ENCODE results near the gene OMP. TPM values are rescaled to one million over a fixed set of nuclear protein-coding genes. Genes with fewer than 3 reads are reported as not detected.
"Not testable (repeated sequence)": the region's sequence is repeated elsewhere in the genome, so short reads cannot be mapped to it uniquely, and the experiment has no call there.

OMP gene
- polyA plus RNA-seq, 3 donors = not detected

DNA sequence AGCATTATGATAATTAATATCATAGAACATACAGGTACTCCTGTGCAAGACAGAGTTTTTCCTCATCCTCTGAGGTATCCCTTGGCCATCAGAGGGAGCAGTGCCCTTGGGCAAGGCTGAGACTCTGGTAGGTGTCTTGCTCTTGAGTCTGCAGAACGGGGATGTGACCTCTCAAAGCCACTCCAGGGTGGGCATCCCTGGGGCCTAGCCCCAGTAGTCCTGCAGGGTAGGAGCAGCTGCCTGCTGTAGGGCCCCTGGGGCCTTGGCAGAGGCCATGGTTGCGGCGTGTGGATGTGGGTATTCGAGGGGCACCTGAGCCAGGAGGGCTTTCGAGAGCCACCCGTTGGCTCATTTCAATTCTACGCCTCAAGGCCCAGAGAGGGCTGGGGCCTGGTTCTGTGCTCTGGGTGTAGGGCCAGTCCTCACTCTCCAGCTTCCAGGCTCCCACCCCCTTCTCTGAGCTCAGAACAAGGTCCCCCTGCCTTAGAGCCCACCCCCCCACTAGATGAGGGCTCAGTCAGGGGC is 7.7 kb upstream of the OMP start:
- WGBS, 3 donors = 88 to 95% (median 94%) methylated on average over 7 of the region's 7 CpGs
- no peak overlapping the region for H3K27ac ChIP-seq (ENCODE audit: low read depth, low read length)

DNA sequence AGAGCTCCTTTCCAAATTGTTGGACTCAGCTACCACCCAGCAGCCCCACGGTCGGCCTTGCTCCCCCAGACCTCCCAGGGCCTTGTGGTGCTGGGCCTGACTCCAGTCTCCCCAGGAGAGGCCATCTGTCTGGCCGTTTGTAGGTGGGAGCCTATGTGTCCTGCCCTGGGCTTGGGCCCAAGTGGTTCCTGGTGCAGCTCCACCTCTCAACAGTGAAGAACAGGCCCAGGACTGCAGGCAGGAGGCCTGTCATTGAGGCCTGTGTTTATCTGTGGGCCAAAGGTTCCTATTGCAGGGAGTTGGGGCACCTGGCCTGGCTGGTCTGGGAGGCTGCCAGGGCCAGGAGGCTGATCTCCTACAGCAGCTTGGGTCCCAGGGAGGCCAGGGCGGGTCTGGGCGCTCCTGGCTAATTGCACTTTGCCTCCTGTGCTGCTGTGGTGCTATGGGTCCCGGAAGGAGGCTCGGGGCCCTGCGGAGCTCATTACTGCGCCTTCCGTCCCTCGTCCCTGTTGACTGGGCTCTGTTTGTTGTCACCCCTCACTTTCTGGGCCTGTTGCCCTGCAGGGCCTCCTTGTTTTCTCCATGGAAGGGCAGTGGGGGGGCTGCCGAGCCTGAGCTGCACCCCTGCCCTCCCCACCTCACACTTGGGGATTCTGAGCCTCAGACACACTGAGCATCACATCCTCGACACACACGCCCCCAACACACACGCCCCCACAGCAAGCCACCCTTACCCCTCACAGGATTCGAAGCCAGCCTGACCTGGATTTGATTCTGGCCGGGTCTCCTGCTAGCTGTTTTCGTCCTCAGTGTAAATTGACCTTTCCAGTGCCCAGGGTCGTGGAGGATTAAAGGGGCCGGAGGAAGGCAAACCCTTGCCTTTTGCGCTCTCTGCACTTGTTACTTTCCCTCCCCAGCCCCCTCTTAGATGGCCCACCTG is 6.8 kb upstream of the OMP start:
- H3K27ac ChIP-seq (ENCODE audit: low read depth, low read length) = no peak overlapping the region
- WGBS, 3 donors = 78 to 89% (median 89%) methylated on average over 21 of the region's 21 CpGs

DNA sequence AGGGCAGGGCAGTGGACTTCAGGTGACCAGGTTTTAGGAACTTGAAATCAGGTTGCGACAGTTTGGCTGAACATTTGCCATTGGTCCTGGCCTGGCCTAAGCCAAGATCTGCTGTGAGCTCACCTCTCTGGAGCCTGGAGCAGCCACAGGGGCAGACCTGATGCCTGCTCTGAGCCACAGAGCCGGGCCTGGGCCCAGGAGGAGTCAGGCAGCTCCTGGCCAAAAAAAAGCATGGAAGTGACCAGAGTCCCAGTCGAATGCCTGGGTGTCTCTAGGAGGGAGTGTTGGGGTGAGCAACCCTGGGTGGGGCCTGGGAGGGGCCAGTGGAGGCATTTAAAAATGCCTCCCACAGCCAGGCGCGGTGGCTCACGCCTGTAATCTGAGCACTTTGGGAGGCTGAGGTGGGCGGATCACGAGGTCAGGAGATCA is 6.0 kb upstream of the OMP start:
- 93 to 96% (median 94%) methylated on average over 6 to 8 of the region's 8 CpGs for WGBS, 3 donors

GRCh38 chr11:77097180-77097579 is 5.5 kb upstream of the OMP start:
- 77 to 85% (median 78%) methylated on average over 4 of the region's 4 CpGs for WGBS, 3 donors

More for the DNA sequence above, 6.0 kb upstream of the OMP start:
- H3K27ac ChIP-seq (ENCODE audit: low read depth, low read length) = no peak overlapping the region

GRCh38 chr11:77100166-77101042 is 2.2 kb upstream of the OMP start:
- no peak overlapping the region for H3K27ac ChIP-seq (ENCODE audit: low read depth, low read length)
- 93 to 95% (median 94%) methylated on average over 14 of the region's 14 CpGs for WGBS, 3 donors

More at GRCh38 chr11:77097180-77097579, 5.5 kb upstream of the OMP start:
- H3K27ac ChIP-seq (ENCODE audit: low read depth, low read length) = not testable (repeated sequence)

DNA sequence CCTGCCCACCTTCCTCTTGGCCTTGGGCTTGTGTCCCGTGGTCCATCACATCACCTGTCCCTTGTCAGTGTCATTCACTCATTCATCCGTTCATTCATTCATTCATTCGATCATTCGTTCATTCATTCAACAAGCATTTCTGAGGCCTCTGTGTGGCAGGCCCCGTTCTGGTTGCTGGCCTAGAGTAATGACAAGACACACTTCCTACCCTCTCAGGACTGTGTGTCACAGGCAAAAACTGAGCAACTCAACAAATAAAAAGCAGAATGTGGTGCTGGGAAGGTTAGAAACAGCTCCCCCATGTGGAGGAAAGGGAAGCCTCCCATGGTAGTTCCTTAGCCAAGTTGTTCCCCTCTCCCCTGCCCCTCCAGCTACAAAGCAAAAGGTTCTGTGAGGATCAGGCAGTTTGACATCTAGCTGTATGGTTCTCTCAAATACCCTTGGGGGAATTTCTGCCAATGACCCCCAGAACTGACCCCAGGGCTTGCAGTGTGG is 1.6 kb upstream of the OMP start:
- WGBS, 3 donors = 82 to 89% (median 88%) methylated on average over 5 of the region's 5 CpGs
- H3K27ac ChIP-seq (ENCODE audit: low read depth, low read length) = no peak overlapping the region

- WGBS, 3 donors = 78 to 100% (median 94%) methylated on average over 2 of the region's 2 CpGs
- no peak overlapping the region for H3K27ac ChIP-seq (ENCODE audit: low read depth, low read length)
Measured at GRCh38 chr11:77103319-77103718, 679 bp downstream of the OMP start.

- WGBS, 3 donors = 81 to 92% (median 91%) methylated on average over 8 of the region's 8 CpGs
- no peak overlapping the region for H3K27ac ChIP-seq (ENCODE audit: low read depth, low read length)
Measured at GRCh38 chr11:77104727-77105126, 2.1 kb downstream of the OMP start.

- 62 to 82% (median 81%) methylated on average over 7 of the region's 7 CpGs for WGBS, 3 donors
- no peak overlapping the region for H3K27ac ChIP-seq (ENCODE audit: low read depth, low read length)
Measured at GRCh38 chr11:77106321-77106720, 3.7 kb downstream of the OMP start.

DNA sequence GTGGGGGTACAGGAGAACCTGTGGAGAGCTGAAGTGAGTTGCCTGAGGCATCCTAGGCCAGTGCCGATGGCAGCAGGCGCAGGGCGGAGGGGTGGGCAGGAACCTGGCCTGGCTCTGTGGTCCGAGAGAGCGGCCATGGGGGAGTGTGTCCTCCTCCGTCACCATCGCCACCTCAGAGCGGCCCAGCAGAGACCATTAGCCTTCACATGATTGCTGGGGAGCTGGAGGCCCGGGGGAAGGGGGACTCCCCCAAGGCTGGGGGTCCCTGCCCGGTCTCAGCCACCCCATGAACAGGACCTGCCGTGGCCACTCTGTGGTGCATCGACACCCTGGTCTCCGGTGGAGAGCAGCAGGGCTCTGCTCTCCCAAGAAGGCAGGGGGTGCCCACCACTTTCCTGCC is 4.1 kb downstream of the OMP start:
- no peak overlapping the region for H3K27ac ChIP-seq (ENCODE audit: low read depth, low read length)
- 97 to 98% (median 98%) methylated on average over 13 of the region's 13 CpGs for WGBS, 3 donors

DNA sequence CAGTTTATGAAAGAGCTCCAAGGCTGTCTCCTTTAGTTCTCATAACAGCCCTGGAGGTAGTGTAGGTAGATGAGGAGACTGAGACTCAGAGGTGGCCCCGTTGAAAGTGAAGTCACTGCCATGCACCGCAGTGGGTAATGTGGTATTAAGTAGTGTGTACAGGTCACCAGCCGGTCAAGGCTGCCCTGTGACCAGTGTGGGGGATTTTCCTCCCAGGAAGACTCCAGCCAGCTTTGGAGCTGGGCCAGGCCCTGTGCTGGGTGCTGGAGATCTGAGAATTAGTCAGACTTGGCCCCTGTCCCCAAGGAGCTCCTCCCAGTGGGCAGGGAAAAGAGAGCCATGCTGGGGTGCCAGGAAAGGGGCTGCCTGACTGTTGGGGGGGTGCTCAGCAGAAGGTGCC is 5.3 kb downstream of the OMP start:
- 40 to 77% (median 73%) methylated on average over 3 of the region's 3 CpGs for WGBS, 3 donors
- H3K27ac ChIP-seq (ENCODE audit: low read depth, low read length) = no peak overlapping the region

GRCh38 chr11:77108436-77108835 is 5.8 kb downstream of the OMP start:
- H3K27ac ChIP-seq (ENCODE audit: low read depth, low read length) = no peak overlapping the region
- WGBS, 3 donors = 92 to 97% (median 93%) methylated on average over 9 of the region's 9 CpGs

- no peak overlapping the region for H3K27ac ChIP-seq (ENCODE audit: low read depth, low read length)
- WGBS, 3 donors = 56 to 74% (median 56%) methylated on average over 11 of the region's 11 CpGs
Measured at GRCh38 chr11:77109236-77110019, 6.8 kb downstream of the OMP start.

DNA sequence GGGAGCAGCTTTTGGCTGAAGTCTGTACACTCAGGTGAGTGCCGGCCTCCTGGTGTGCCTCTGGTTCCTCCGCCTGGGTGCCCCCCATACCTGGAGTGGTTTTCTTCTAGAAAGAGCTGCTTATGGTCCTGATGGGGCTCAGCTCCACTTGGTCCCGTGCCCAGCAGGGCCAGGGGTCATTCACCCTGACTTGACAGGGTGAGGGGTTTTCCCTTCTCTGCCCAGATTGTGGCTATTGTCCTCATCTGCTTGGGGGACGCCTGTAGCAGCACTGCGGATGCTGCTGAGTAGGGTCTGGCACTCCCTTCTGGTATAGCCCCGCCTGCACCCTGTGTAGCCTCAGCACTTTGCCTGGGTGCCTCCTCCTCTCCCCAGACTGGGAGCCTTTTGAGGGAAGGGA is 8.2 kb downstream of the OMP start:
- WGBS, 3 donors = 81 to 94% (median 87%) methylated on average over 6 of the region's 6 CpGs

DNA sequence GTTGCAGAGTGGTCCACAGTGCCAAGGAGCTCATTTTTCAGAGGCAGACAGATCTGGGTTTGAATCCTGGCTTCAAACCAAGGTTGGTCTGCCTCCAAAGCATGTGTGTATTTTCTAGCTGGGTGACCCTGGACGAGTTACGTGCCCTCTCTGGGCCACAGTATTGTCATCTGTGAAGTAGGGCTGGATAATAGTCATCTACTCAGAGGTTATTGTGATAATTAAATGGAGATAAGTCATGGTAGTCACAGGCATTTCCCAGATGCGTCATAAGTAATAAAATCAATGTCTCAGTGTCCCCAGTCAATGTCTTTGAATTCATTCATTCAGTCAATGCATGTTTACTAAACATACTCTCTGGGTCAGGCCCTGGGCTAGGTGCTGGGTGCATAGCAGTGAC is 8.6 kb downstream of the OMP start:
- 75 to 90% (median 79%) methylated on average over 3 of the region's 3 CpGs for WGBS, 3 donors
- no peak overlapping the region for H3K27ac ChIP-seq (ENCODE audit: low read depth, low read length)

More for the DNA sequence above, 8.2 kb downstream of the OMP start:
- no peak overlapping the region for H3K27ac ChIP-seq (ENCODE audit: low read depth, low read length)

- 95 to 99% (median 98%) methylated on average over 6 of the region's 6 CpGs for WGBS, 3 donors
- no peak overlapping the region for H3K27ac ChIP-seq (ENCODE audit: low read depth, low read length)
Measured at GRCh38 chr11:77111946-77112345, 9.3 kb downstream of the OMP start.

- no peak overlapping the region for H3K27ac ChIP-seq (ENCODE audit: low read depth, low read length)
- WGBS, 3 donors = 92 to 94% (median 93%) methylated on average over 20 of the region's 20 CpGs
Measured at GRCh38 chr11:77112641-77113381, 10.2 kb downstream of the OMP start.
